ENCODE results near the gene PER3. TPM values are rescaled to one million over a fixed set of nuclear protein-coding genes. Genes with fewer than 3 reads are reported as not detected.

The PER3 gene
- polyA plus RNA-seq, 1 donor: 4.3 TPM

DNA sequence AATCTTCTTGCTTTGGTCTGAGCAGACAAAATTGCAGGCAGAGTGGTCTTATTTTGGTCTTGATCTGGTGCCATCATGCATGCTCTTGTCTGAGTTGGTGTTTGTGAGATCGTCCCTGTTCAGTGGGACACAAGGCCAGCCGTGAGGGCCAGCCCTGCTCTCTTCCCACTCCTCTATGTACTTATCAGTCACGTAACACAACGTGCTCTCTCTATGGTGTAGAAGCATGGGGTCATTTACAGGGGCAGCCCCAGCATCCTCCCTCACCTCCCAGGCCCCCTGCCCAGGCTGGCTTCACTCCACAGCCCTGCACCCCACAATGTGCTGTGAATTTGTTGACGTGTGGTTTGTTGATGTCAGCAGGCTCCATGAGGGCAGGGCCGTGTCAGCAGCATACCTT lies 87.0 kb downstream of the PER3 start:
- no peak for DNase-seq (ENCODE audit: low read depth)

GRCh38 chr1:7873801-7874795 lies 90.0 kb downstream of the PER3 start:
- DNase-seq (ENCODE audit: low read depth): no peak

DNA sequence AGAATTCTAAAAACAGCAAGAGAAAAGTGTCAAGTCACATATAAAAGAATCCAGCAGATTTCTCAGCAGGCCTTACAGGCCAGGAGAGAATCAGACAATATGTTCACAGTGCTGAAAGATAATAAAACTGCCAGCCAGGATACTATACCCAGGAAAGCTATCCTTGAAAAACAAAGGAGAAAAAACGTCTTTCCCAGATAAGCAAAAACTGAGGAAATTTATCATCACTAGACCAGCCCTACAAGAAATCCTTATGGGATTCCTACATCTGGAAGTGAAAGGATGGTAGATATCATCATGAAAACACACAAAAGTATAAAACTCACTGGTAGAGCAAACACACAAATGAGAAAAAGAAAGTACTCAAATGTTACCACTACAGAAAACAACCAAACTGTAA lies 93.9 kb downstream of the PER3 start:
- DNase-seq (ENCODE audit: low read depth): no peak

- DNase-seq (ENCODE audit: low read depth): no peak
These were observed 95.1 kb downstream of the PER3 start for GRCh38 chr1:7879228-7879627.

- no peak for DNase-seq (ENCODE audit: low read depth)
These were observed 100.7 kb downstream of the PER3 start for GRCh38 chr1:7884757-7885156.

DNA sequence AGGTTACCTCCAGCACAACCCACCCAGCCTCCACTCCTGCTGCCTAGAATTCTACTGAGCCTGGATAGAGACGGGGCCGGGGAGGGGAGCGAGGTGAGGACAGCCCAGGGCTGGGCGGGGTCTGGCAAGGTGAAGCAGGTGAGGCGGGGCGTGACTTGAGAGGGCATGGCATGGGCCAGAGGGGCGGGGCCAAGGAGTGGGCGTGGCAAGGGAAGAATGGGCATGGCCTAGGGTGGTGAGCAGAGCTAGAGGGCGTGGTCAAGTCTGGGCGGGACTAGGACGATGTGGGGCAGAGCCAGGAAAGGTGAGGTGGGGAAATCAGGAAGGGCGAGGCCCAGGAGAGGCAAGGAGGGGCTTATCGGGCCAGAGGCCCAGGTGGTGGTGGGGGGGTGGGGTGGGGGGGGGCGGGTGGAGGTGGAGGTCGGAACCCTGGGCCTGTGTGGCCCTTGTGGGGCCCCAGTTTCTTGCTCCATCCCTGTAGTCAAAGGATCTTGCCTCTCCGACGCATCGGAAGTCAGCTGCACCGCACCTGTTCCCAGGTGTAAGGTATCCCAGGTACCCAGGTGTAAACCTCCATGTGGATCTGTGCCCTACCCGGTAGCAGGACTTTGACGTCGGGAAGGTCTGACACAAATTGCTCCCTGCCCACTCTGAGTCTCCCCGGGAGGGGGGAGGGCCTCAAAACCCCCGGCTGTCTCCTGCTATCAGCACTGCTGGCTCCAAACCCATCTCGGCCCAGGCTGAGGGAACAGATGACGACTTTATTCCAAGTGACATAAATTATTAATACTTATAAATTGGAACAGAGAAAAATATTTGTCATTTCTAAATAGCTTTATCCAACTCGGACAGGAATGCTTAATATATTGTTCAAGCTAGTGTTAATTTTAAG lies 101.7 kb downstream of the PER3 start:
- DNase-seq (ENCODE audit: low read depth): no peak

GRCh38 chr1:7886405-7886745 lies 102.3 kb downstream of the PER3 start:
- no peak for DNase-seq (ENCODE audit: low read depth)

DNA sequence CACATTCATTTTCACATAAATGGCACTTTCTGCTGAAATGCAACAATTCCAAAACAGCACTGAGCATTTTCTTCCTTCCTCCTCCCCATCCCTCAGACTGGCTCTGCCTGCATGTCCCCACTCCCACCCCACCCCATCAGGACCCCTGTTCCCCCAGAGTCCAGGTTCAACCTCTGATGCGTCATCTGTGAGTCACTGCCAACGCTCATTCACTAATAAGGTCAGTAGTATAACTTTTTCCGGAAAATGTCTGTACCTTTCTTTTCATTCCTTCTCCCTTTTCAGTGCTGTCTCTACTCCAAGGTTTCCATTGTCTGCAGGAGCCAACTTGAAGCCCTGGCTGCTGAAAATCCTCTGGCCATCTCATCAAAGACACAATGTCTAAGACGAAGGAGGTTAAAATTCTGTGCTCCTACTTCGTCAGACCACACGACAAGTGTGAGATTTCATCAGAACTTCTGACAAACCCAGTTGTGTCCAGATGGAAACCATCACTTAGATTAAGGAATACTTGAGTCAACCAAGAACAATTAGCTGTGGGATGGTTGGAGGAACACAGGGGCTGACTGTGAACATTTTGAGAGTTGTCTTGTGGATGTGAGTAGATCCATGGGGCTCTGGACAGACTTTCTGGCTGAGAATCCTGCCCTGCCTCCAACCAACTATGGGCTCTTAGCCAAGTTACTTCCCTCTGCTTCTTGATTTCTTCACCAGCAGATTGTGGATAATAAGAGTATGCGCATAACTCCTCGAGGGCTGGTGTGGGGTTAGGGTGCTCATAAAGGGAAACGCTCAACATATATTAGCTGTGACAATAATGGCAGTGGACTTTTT lies 104.4 kb downstream of the PER3 start:
- no peak for DNase-seq (ENCODE audit: low read depth)

- DNase-seq (ENCODE audit: low read depth): no peak
These were observed 106.8 kb downstream of the PER3 start for GRCh38 chr1:7890853-7891252.

DNA sequence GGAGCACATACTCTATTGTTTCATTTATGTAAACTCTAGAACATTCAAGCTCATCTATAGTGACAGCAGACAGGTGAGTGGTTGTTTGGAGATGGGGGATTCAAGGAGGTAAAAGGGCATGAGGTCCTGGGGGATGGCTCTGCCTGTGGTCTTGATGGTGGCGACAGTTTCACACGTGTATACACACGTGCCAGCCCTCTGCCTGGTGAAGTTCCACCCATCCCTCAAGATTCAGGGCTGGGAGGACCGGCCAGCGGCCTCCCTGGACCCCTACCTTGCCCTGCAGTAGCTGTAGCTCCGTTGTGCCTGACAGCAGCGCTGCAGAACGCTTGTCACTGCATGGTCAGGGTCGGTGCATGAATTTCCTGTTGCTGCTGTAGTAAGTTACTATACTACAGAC lies 107.7 kb downstream of the PER3 start:
- no peak for DNase-seq (ENCODE audit: low read depth)

- no peak for DNase-seq (ENCODE audit: low read depth)
These were observed 109.6 kb downstream of the PER3 start for GRCh38 chr1:7893529-7894180.

Other genes starting within 250 kb of the PER3 start
- gene VAMP3, start 13.0 kb upstream of the PER3 start, polyA plus RNA-seq (ENCODE audit: insufficient read length): 67.9 TPM
- not detected for gene UTS2, start 68.8 kb downstream of the PER3 start, polyA plus RNA-seq (ENCODE audit: insufficient read length)
- gene TNFRSF9, start 156.5 kb downstream of the PER3 start, polyA plus RNA-seq (ENCODE audit: insufficient read length): 0.11 TPM
- gene PARK7, start 177.4 kb downstream of the PER3 start, polyA plus RNA-seq (ENCODE audit: insufficient read length): 288 TPM
- gene ERRFI1, start 242.0 kb downstream of the PER3 start, polyA plus RNA-seq (ENCODE audit: insufficient read length): 6.5 TPM

Measured in forelimb muscle (tissue), 1 donor.